ENCODE results near the gene XYLT1. TPM values are rescaled to one million over a fixed set of nuclear protein-coding genes. Genes with fewer than 3 reads are reported as not detected.

Gene XYLT1
- total RNA-seq, 4 donors from 2014 or later = 5.6 to 14.9 (median 10.8) TPM

DNA sequence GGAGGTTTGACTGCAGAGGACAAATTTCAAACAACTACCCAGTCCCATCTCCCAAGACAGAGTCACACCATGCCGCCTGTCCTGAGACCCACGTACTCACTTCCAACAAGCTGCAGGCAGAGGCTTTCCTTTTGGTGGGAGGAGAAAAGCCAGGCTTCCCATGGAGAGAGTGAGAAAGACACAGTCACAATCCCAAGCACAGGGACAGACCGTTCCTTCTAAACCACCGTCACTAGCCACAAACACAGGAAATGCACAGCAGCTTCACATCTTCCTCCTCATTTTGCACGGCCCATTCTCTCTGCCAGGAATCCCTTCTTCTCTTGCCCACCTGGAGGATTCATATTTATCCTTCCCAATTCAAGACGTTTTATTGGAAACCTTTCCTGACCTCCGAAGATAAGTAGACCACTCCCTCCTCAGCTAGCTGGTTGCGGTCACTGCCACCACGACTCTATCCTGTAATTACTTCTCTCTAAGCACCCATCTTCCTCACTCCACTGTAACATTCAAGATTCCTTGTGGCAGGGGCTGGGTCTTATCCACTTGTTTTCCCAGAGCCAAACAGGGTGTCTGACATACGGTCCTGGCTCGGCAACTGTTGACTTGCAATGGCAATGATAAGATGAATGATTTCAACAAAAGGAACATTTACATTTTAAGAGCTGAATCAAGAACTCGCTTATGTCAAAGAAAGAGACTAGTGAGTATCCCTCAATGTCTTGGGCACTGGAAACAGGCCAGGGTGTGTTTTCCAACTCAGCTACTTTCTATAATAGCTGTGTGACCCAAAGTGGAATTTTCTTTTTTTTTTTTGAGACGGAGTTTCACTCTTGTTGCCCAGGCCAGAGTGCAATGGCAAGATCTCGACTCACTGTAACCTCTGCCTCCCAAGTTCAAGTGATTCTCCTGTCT is 87.6 kb downstream of the XYLT1 start:
- TF ChIP-seq POLR2A (IDR thresholded peaks at IDR 0.05) (no peak), CTCF (IDR thresholded peaks at IDR 0.05) (no peak)
- Histone ChIP-seq H3K4me1 (peaks cover 0 to 10% of the 10 kb centered on the region in 2 donors), H3K9me3 (no peaks in the 10 kb centered on the region), H3K27ac (no peak overlapping the region), H3K36me3 (no peaks in the 10 kb centered on the region), H3K4me3 (replicated peaks in 1 of 3) (no peak overlapping the region), H3K27me3 (no peaks in the 10 kb centered on the region)
- WGBS, 2 donors = 64 to 72% methylated on average over 14 of the region's 14 CpGs
- intact Hi-C loops (cut with DNase I) = no loop called here
- no peak for DNase-seq

DNA sequence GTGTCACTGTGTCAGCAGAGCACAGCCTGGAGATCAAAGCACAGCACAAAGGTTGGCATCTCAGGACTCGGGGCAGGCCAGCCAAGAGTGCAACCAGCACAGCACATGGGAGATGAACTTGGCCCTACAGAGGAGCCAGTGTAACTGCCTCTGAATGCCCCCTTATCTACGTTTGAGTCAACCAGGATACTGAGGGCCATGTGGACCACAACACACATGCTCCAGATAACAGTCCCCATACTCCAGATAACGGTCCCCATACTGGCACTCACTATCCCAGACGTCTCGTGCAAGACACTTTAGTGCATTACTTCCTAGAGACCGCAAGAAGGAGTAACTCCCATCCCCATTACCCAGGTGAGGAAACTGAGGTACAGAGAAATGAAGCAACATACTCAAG is 88.2 kb downstream of the XYLT1 start:
- DNase-seq = no peak
- Histone ChIP-seq H3K4me3 (replicated peaks in 1 of 3) (no peak overlapping the region), H3K36me3 (no peaks in the 10 kb centered on the region), H3K4me1 (peaks cover 0 to 13% of the 10 kb centered on the region in 2 donors), H3K27ac (no peak overlapping the region), H3K9me3 (no peaks in the 10 kb centered on the region), H3K27me3 (no peaks in the 10 kb centered on the region)
- no peak for TF ChIP-seq CTCF (IDR thresholded peaks at IDR 0.05)
- TF ChIP-seq POLR2A (IDR thresholded peaks at IDR 0.05) = no peak
- intact Hi-C loops (cut with DNase I) = no loop called here
- WGBS, 2 donors = 93 to 96% methylated on average over 6 of the region's 6 CpGs

DNA sequence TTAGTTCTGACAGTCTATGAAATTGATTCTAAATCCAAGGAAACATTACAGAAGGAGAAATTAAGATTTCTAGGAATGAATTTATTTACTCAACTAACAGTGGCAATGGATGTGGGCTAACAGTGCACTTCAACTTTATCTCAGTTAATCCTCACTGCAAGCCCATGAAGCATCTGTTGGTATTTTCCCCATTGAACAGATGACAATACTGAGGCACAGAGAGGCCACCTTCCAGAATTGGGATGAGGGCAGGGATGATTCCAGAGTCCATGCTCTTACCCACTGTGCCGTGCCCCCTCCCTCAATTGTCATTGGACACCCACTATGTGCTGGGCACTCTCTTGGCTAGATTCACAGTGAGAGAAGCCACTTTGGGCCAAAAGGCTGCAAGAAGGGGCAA is 89.0 kb downstream of the XYLT1 start:
- Histone ChIP-seq H3K27me3 (no peaks in the 10 kb centered on the region), H3K36me3 (no peaks in the 10 kb centered on the region), H3K4me3 (replicated peaks in 1 of 3) (no peak overlapping the region), H3K4me1 (peaks cover 0 to 14% of the 10 kb centered on the region in 2 donors), H3K27ac (no peak overlapping the region), H3K9me3 (no peaks in the 10 kb centered on the region)
- intact Hi-C loops (cut with DNase I) = no loop called here
- WGBS, 2 donors = 89 to 100% methylated on average over 1 of the region's 1 CpG
- no peak for DNase-seq
- no peak for TF ChIP-seq POLR2A (IDR thresholded peaks at IDR 0.05)
- TF ChIP-seq CTCF (IDR thresholded peaks at IDR 0.05) = no peak

DNA sequence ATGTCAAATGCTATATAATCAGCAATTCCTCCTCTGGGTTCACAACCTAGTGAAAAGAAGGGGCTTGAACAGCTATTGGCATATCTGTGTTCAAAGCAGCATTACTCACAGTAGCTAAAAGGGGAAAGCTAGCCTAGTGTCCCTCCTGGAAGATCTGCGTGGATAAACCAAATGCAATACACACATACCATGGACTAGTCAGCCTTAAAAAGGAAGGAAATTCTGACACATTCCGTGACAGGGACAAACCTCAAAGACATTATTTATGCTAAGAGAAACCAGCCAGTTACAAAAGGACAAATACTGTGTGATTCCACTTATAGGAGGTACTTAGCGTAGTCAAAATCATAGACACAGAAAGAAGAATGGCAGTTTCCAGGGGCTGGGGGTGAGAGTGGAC is 90.1 kb downstream of the XYLT1 start:
- no peaks in the 10 kb centered on the region for H3K9me3 ChIP-seq
- H3K4me3 ChIP-seq (replicated peaks in 1 of 3) = no peak overlapping the region
- no peak overlapping the region for H3K27ac ChIP-seq
- peaks cover 0 to 16% of the 10 kb centered on the region in 2 donors for H3K4me1 ChIP-seq
- no peak for DNase-seq
- TF ChIP-seq POLR2A (IDR thresholded peaks at IDR 0.05) (no peak), CTCF (IDR thresholded peaks at IDR 0.05) (no peak)
- 79 to 91% methylated on average over 3 of the region's 3 CpGs for WGBS, 2 donors
- no peaks in the 10 kb centered on the region for H3K27me3 ChIP-seq
- H3K36me3 ChIP-seq = no peaks in the 10 kb centered on the region
- intact Hi-C loops (cut with DNase I) = no loop called here

DNA sequence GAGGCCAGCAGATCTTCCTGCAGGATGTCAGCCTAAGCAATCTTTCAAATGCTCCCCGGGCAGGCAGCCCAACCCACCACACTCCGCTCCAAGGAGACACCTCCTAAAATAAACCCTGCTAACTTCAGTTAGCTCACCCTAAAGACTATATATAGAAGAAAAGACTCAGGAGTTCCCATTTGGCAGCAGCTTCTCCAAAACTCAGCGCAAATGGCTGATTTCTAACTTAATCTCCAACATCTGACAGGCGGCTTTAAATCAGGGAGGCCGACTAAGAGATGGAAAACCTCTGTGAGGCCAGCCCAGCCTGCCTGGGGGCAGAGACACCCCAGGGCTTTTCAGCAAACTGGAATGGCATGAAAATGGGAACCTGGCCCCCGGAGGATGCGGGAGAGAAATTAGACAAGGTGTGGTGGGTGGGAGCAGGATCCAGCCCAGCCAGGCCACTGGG is 91.6 kb downstream of the XYLT1 start:
- 68 to 76% methylated on average over 7 of the region's 7 CpGs for WGBS, 2 donors
- no peak for DNase-seq
- no peaks in the 10 kb centered on the region for H3K27me3 ChIP-seq
- H3K36me3 ChIP-seq = no peaks in the 10 kb centered on the region
- intact Hi-C loops (cut with DNase I) = no loop called here
- TF ChIP-seq POLR2A (IDR thresholded peaks at IDR 0.05) (no peak), CTCF (IDR thresholded peaks at IDR 0.05) (no peak)
- no peak overlapping the region for H3K4me3 ChIP-seq (replicated peaks in 1 of 3)
- H3K9me3 ChIP-seq = no peaks in the 10 kb centered on the region
- peaks cover 0 to 17% of the 10 kb centered on the region in 2 donors for H3K4me1 ChIP-seq
- no peak overlapping the region for H3K27ac ChIP-seq

Data from thyroid gland (tissue), 4 donors.